GM08714 (cell line): ENCODE results near the gene GRIK4.

Experiments
- H3K4me3 ChIP-seq: fragments of 200-500 bp; sonication (Bioruptor generic); 2 replicates; pipeline ENCODE4 v1.5.1; 2014; ENCODE audit warnings: mild to moderate bottlenecking, low read length, inconsistent platforms
- ZNF274 ChIP-seq: IDR thresholded peaks from 2 replicates; pipeline ENCODE4 v1.6.1; 2012; ENCODE audit warnings: mild to moderate bottlenecking, low read depth, low read length

Gene GRIK4

DNA sequence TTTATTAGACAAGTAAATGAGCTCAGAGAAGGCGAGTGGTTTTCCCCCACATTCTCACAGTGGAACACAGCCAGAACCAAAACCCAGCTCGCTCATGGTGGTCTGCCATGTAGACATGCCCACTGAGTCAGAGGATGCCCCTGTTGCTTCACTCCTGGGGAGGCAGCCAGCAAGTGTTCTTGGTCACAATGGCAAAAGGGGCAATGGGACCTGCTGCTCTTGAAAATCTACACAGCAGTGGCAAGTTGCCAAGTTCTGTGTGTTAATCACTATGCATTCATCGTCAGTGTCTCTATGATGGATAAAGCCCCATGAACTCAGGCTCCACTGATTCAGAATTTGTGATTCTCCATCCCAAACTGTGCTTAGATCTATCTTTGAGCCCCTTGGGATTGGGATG, 447.6 kb downstream of the GRIK4 start:
- no peak overlapping the region for H3K4me3 ChIP-seq
- TF ChIP-seq ZNF274 = no peak

DNA sequence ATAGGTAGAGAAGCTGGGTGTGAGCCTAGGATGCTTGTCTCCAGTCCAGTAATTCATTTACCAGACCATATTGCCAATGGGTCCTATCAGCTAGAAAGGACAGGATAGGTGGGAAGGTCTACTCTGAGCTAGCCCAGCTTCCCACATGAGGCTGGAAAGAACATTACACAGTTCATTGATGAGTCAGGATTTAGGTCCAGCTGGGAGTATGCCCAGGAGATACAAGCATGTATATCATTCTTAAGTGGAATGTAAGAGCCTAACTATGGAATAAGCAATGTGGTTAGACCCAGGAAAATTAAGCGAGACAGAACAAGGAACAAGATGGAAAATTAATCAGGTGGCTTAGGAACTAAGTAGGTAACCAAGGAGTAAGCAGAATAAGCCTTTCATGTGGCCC, 453.3 kb downstream of the GRIK4 start:
- no peak overlapping the region for H3K4me3 ChIP-seq
- TF ChIP-seq ZNF274 = no peak

DNA sequence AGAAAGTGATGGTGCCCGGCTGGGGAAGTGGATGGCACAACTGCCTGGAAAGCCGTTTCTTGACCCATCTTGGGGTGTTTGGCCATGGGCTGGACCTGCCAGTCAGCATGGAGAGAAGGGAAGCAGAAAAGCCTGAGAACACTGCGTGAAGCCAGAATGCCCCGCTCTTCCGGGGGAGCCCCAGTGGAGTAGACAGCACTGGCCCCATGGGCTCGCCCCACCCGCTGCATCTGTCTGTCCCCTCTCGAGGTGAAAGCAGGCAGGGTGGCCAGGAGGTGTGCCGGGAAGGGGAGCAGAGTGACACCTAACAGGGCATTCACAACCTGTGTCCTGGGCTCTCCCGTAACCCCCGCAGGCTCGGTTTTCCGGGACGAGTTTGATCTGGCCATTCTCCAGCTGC, 455.3 kb downstream of the GRIK4 start:
- TF ChIP-seq ZNF274 = no peak
- no peak overlapping the region for H3K4me3 ChIP-seq

DNA sequence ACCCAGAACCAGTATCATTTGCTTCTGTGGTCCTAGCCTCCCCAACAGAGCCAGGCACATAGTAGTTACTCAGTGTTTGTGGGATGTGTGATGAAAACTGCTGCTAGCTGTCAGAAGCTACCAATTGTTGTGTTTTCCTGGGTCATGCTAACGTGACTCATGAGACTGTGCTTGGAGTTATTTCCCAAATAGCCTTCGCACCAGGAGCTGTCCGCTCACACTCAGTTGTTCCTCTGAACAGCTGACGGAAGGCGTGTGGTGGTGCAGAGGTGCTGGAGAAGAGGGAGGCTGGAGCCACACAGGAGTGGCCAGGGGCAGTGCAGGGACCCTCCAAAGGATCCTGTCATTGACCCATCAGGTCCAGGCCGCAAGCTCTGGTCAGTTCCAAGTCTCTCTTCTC, 458.4 kb downstream of the GRIK4 start:
- TF ChIP-seq ZNF274 = no peak
- no peak overlapping the region for H3K4me3 ChIP-seq

DNA sequence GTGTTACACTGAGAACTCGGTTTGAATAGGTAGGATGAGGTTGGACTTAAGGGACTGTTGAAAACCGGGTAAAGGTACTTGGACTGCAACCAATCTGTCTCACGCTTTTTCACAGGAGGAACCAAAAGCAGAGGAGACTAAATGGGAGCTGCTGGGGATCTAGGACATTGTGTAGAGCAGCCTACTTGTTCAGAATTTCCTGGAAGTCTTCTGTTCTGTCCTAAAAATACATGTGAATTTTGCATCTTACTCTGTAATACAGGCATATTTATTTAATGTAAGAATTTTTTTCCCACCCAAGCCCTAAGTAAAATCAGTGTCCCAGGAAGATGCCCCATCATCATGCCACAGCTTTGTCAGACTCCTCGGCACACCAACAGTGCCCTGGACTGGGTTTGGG, 460.3 kb downstream of the GRIK4 start:
- TF ChIP-seq ZNF274 = no peak
- no peak overlapping the region for H3K4me3 ChIP-seq

DNA sequence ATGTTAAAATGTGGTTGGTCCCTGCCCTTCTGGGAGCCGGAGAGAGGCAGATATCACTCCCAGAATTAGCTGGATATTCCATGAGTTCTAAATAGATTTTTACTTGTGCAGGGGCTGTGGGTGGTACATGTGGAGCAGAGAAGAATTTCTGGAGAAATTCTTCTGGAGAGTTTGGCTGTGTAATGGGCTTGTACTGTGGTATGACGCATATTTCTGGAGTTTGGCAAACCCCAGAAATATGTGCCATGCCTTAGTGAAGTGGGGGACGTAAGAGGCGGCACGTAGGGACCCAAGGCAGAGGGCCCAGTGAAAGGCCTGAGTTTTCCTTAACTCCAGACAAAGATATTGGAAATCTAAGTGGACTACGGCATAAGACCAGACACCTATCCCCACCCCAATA, 461.1 kb downstream of the GRIK4 start:
- no peak overlapping the region for H3K4me3 ChIP-seq
- TF ChIP-seq ZNF274 = no peak

DNA sequence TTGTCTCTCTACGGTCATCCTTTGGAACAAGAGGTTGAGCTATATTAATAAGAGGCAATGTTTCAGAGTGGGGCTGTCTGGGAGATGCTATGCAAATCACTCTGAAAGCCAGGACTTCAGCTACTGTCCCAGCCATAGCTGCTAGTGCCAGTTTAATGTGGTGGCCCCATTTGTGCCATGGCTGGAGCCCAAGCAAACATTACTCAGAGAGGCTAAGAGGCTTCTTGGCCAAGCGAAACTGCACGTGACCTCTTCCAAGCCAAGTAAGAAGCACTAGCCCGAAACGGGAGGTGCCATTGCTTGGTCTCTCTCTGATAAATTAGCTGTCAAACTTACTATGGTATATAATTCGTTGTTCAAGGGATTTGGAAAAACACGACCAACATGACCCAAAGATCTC, 462.0 kb downstream of the GRIK4 start:
- no peak for TF ChIP-seq ZNF274

DNA sequence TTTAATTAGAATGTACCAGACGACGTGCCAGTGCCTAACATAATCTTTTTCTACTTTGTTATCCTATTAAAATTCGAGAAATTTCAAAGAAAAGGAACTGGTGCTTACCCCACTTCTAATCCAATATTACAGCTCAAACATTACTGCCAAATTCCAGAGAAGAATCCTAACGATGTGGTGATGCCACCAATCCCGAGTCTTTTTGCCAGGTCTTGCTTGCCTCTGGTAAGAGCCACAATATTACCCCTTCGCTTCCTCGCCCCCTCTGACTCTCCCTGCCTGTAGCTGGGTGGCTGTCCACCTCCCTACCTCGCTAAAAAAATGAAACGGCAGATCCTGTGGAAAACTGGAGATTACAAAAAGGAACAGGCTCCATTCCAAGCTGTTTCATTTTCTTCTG, 462.9 kb downstream of the GRIK4 start:
- no peak overlapping the region for H3K4me3 ChIP-seq
- TF ChIP-seq ZNF274 = no peak

More for the DNA sequence above, 462.0 kb downstream of the GRIK4 start:
- no peak overlapping the region for H3K4me3 ChIP-seq

DNA sequence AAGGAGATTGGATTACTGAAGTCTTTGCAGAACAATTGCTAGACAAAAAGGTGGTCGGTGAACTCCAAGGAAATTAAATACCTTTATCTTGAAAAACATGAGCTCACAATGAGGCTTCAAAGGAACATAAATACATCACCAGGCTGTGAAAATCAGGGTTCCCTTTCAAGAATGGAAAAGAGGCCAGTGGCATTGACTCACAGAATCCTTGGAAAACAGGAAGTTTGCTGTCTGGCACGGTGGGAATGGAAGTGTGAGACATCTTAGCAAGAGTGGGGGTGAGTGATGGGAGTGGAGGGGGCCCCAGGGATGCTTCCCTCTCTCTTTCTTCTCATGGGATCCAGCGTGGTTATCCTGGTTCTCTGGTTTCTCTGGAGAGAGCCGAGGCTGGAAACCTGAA, 463.4 kb downstream of the GRIK4 start:
- no peak overlapping the region for H3K4me3 ChIP-seq

DNA sequence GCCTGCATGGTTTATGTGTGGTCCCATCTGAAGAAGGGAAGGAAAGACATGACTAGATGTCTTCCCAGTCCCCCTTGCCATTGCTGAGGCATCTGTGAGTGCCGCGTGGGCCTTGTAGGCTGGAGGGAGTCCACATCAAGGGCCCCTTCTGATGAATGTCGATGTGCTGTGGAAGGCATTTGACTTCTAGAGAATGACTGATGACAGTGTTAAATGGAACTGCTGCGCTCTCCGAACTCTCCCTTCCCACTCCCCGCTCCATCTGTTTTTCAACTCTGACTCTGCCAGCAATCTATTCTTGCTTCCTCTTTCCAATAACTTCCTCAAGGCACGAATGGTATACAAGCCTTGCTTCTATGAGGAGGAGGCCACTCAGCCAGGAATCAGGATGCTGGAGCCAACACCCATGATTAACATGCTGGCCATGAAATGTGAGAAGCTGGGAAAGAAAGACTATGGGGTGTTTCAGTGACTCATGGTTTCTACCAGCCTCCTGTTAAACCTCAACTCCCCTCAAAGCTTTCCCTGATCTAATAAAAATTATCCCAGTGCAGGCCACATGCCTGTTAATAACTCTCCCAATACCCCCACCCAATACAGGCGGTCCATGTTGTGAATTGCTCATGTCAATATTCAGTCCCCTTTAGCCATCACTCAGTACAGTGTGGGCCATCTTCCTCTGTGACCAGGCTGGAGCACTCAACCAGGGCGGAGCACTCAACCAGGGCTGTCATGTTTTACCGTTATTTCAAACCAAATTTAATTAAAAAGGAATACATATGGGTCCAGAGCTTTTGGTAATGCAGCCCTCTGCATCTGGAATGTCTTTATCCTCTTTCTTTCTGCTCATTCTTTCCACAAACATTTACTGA, 466.0 kb downstream of the GRIK4 start:
- no peak overlapping the region for H3K4me3 ChIP-seq
- no peak for TF ChIP-seq ZNF274

More for the DNA sequence above, 463.4 kb downstream of the GRIK4 start:
- TF ChIP-seq ZNF274 = no peak

DNA sequence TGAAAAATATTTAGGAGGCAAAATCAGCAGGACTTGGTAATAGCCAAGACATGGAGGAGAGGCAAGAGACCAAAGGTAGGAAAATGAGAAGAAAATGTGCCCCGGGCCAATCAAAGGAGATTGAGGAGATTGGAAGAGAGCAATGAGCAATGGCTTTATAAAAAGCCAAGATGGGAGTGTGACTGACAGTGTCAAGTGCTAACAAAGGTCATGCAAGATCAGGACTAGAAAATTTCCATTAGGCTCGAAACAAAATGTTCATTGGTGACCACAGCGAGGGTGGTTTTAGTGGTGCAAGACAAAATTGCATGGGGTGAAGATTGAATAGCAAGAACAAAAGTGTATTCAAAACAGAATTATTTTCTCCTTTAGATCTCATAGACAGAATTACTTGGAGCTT, 467.2 kb downstream of the GRIK4 start:
- TF ChIP-seq ZNF274 = no peak

DNA sequence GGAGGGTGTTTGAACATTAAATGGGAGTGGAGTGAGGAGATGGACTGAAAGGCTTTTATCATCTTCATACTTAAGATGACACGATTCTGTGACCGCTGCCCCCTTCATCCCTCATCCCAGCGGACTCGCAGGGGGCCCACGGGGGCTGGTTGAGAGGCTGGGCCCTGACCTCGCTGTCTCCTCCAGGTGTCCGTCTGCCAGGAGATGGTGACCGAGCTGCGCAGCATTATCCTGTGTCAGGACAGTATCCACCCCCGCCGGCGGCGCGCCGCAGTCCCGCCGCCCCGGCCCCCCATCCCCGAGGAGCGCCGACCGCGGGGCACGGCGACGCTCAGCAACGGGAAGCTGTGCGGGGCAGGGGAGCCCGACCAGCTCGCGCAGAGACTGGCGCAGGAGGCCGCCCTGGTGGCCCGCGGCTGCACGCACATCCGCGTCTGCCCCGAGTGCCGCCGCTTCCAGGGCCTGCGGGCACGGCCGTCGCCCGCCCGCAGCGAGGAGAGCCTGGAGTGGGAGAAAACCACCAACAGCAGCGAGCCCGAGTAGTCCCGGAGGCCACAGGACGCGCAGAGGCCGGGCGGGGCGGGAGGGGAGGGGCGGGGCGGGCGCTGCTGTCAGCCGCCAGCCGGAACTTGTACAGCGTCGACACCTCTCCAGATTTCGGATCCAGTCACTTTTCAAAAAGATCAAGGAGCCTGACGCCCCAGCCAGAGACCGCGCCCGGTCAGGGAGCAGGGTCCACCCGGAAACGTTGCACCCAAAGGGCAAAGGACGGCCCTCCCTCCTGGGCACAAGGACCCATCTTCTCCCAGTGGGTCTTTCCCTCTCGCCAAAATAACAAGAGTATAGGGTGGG, 474.4 kb downstream of the GRIK4 start:
- no peak for TF ChIP-seq ZNF274
- H3K4me3 ChIP-seq = peak overlapping the region; percentile 42; the same call in 1 of the 2 replicates

More for the DNA sequence above, 467.2 kb downstream of the GRIK4 start:
- H3K4me3 ChIP-seq = no peak overlapping the region

DNA sequence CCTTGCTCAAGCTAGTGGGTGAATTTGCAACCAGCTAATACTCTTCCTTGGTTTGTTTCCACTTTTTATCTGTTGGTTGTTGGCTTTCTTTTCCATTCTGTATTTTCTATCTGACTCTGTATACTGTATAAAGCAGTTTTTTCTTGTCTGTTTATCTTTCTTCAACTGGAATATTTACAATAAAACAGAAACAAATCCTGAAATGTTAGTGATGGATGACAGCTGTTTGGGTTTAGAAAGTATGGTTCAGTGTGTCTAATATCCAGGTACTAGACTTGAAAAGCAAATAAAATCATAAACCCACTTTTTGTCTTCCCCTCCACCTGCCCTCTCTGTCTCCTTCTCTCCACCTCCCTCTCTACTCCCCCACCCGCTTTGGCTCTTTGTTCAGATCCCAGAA, 477.1 kb downstream of the GRIK4 start:
- TF ChIP-seq ZNF274 = no peak
- H3K4me3 ChIP-seq = no peak overlapping the region

DNA sequence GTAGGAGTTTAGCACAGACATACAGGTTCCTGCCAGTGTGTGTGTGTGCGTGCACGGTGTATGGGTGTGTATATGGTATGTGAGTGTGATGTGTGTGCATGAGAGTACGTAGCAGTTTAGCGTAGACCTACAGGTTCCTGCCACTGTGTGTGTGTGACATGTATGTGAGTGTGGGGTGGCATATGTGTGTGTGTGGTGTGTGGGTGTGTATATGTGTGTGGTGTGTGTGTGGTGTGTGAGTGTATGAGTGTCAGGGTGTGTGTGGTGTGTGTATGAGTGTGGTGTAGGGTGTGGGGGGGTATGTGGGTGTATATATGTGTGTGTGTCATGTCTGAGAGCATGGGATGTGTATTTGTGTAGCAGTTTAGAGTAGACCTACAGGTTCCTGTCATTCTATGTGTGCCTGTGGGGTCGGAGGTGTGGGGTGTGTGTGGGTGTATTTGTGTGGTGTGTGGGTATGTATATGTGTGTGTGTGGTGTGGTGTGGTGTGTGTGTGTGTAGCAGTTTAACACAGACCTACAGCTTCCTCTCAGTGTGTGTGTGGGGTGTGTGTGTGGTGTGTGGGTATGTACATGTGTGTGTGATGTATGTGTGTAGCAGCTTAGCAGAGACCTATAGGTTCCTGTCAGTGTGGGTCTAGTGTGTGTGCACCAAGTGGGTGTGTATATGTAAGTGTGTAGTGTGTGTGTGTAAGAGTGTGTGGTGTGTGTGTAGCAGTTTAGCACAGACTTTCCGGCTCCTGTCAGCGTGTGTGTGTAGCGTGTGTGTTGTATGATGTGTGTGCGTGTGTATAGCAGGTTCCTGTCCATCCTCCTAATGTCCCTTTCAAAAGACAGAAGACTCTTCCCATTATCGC, 480.5 kb downstream of the GRIK4 start:
- no peak for TF ChIP-seq ZNF274
- no peak overlapping the region for H3K4me3 ChIP-seq
